ENCODE measurements around the gene CCDC178.

Gene CCDC178

DNA sequence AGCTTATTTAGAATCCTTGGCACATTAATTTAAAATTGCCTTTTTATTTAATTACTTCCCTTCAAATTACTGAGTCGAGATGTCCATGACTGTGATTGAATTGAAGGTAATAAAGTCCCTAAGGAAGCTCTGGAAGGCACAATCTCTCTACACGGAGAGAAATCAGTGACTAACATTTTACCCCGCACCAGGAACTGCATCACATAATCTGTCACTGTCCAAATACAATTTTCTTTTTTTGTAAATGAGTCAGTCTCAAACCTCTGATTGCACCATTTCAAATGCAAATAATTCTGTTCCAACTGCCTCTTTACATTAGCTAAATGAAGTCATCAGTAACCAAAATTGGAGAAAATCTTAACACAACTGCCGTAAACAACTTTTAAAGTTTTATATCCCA is 311.9 kb downstream of the CCDC178 start:
- DNase-seq (ENCODE audit: low read depth): no peak

DNA sequence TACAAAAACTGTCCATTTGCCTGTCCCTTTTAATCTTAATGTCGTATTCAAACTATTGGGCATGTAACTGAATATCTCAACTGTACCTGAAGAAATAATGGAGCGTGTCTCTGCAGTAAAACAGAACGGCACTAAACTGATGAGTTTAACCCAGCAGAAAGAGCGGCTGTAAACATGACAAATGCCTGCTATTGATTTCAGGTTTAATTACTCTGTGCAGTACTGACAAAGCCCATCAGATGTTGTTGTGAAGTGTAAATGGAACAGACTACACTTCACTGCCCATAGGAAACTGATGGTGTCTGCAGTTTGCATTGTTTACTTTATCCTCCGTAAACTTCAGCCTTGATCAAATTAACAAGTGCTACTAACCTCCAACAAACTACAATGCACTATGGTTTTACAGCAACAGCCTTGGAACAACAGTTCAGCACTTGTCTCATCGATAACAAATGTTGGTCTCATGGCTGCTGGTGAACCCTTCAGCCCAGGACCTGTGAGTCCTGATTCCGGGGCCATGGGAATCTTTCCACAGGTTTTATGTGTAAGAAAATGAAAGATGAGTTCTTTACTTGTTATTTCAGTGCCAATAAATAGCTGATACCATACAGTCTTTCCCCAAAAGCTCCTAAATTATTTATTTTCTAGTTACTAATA is 316.5 kb downstream of the CCDC178 start:
- no peak for DNase-seq (ENCODE audit: low read depth)

DNA sequence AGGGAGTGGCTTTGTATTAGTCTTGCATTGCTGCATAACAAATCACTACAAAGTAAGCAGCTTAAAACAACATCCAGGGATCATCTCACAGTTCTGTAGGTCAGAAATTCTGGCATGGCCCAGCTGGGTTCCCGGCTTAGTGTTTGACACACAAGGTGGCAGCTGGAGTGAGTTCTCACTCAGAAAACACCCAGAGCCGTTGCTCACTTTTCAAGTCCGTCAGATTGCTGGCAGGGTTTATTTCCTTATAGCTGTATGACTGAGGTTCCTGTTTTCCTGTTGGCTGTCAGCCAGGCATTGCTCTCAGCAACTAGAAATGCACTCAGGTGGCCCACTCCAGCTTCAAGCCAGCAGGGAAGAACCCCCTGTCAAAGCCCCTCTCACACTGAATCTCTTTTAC is 324.1 kb downstream of the CCDC178 start:
- DNase-seq (ENCODE audit: low read depth): no peak

DNA sequence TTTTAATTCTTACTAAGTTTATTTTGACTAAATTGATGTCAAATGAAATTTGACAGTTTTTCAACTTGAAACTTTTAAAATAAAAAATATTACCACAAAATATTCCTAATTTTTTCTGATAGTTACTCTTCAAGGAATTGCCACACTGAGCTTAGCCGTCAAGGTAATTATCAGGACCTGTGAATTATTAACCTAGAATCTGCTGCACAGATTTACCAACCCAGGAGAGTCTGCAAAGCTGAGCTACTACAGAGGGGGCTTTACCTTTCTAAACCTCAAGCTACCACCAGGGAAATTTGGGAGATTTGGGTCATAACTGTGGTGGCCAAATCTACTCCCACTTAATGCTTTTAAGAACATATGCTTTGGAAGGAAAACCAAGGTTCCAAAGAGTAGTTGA is 324.6 kb downstream of the CCDC178 start:
- DNase-seq (ENCODE audit: low read depth): no peak

DNA sequence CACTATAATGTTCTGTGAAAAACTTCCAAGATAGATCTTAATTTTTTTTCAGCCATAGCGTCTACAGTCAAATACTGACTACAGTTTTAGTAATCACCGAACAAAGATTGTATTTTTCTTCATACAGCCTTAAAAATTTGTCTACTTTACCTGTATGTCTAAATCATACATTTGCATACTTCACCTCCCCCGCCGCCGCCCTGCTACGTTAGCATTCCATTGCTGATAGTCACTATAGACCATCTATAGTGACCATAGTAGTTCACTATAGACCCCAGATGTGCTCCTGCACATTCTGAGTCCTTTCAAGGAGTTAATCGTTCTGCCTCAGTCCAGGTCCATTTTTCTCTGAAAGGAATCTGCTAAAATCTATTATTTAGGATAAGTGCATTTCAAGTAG is 325.0 kb downstream of the CCDC178 start:
- no peak for DNase-seq (ENCODE audit: low read depth)

DNA sequence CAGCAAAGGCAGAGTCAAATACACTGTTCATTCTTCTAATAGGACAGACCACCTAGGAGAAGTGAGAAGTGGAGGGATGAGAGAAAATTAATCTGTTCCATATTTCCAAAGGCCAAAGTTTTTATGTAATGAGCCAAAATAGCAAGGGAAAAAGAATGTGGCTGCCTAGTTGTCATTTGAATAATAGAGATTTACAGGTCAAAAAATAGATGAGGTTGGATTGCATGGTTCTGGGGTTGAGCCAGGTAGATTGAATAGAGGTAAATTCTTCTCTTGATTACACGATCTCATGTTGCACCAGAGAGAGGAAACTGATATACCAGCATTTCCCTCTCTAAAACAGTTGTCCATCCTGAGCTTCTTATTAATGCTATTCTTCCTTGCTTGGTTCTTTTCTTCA is 325.8 kb downstream of the CCDC178 start:
- DNase-seq (ENCODE audit: low read depth): no peak

DNA sequence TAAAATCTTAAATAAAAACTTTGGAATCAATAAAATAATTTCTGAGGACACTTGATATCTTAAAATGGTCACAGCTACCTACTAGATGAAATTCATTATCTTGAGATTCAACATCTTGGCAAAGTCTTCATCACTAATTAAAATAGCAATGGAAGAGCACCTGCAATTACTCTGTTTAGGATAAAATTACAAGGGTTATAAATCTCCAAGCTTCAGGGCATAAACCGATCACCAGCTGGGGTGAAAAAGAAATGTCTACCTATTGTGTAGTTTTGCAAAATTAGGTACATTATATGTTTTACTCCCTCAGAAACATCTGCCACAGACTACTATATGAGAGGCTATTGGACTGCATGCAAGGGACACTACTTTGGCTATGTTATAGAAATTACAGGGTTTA is 327.1 kb downstream of the CCDC178 start:
- no peak for DNase-seq (ENCODE audit: low read depth)

DNA sequence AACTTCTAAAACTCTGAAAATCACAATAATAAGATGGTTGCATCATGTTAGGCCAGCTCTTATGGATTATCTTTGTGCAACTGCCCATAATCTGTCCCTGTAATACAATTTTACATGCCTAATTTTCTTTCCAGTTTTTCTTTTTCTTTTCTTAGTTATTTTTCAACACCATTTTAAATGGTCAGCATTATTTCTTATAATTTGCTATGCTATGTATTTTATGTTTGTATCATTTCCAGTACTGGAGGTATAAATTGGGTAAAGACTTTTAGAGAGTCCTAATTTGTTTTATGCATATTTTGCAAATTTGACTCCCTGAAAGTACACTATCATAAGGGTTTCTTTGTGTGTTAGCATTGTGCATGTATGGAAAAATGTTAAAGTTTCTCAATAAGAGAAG is 333.0 kb downstream of the CCDC178 start:
- no peak for DNase-seq (ENCODE audit: low read depth)

DNA sequence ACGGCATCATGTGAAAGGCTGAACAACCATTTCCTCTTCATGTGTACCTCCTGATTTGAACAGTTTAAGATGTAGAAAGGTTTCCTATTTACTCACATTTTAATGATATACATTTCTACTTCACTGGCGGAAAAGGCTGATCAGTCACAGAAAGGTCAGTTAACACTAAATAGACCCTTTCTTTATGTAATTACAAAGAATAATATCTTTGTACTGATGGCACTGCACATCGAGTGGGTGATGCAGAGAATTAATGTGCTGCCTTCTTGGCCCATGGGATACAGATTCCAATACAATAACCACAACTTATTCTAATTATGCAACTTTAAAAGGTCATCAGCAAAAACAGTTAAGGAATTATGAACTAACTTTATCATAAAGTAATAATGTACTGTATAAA is 339.2 kb downstream of the CCDC178 start:
- no peak for DNase-seq (ENCODE audit: low read depth)

DNA sequence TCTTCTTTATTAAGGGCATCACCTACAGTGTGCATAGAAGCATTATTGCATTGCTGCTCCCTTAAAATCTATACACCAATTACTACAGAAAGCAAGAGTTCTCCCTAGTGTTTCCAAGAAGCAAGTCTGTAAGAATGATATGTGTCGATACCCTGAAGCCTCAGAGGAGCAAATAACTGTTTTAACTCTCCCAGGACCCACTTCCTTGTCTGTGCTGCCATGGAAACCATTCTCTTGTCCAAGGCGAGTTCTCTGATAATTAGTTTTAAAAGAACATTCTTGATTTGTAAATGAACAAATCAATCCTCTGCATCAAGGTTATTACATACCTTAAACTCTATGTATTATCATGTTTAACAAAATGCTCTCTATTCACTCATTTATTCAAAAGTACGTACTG is 340.9 kb downstream of the CCDC178 start:
- no peak for DNase-seq (ENCODE audit: low read depth)

DNA sequence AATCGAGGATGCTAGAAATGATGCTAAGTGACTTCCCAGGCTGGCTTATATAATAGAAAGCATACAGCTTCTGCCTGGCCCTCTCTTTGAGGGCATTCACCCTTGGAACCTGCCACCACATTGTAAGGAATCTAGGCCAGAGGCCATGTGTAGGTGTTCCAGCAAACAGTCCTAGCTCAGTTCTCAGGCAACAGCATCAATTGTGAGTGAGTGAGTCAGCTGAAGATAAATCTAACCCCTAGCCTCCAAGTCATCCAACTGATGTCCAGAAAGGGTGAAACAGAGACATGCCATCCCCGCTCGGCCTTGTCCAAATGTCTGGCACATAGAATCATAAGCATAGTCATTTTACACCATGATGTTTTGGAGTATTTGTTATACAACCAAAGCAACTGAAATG is 343.4 kb downstream of the CCDC178 start:
- no peak for DNase-seq (ENCODE audit: low read depth)

DNA sequence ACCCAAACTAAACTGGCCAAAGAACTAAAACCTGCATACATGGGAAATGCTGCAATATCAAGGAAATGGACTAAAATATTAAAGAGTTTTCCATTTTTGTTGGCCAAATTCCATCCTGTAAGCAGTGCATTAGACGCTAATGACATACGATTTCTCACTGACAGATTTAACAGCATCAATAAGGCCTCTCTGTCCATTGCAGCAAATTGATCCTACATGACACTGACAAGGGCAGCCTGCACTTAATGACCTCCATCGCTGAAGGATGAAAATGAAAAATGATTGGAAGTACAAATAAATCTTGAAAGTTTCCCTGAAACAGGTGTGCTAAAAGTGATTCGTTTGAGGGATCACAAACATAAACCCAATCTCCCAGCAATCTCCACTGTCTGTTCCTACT is 350.1 kb downstream of the CCDC178 start:
- no peak for DNase-seq (ENCODE audit: low read depth)

DNA sequence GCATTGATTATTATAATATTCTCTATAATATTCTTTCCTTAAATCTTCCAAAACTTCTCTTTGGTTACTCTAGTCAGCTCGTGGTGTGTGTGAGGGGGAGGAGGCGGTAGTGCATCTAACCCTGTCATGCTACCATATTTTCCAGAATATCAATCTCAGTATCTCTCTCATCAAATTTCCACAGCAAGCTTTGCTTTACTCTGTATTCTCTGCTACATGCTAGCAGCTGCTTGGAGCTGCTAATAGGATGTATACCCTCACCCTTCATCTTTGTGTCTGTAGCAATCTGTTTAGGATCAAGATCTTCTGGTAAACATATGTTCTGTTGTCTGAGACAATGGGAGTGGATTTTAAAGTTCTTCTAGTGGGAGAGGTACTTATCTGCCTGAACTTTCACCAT is 363.9 kb downstream of the CCDC178 start:
- DNase-seq (ENCODE audit: low read depth): no peak

DNA sequence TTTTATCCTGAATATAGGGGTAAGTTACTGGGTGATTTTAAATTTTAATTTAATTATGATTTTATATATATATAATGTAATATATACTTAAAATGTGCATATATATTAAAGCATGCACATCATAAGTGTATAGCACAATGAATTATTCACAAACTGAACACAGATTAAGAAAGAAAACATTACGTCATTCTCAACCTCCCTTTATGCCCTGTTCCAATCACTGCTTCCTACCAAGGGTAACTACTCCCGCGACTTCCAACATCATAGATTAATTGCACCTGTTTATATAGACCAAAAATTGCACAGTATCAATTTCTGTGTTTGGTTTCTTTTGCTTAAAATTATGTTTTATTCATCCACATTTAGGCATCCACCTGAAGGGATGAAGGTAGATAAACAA is 366.4 kb downstream of the CCDC178 start:
- no peak for DNase-seq (ENCODE audit: low read depth)

DNA sequence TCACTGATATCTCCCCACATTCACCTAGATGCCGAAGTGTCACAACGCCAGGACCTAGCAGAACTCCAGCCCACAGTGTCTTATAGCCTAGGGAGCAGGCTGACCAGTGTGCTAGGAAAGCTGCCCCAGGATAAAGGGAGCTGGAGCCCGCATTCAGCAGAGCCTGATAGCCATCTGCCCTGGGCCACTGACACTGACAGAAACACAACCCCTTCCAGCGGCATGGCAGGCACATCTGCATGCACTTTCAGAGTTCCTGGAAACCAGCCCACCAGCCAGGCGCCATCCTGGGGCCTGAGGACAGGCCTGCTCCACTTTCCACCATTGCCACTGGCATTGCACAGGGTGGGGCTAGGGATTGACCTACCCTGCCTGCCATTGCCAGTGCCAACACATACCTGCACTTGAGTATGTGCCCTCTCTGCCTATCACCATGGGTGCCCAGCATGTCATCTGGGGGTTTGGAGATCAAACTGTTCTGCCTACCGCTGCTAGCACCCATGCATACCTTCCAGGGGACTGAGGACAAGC is 377.6 kb downstream of the CCDC178 start:
- DNase-seq (ENCODE audit: low read depth): no peak

DNA sequence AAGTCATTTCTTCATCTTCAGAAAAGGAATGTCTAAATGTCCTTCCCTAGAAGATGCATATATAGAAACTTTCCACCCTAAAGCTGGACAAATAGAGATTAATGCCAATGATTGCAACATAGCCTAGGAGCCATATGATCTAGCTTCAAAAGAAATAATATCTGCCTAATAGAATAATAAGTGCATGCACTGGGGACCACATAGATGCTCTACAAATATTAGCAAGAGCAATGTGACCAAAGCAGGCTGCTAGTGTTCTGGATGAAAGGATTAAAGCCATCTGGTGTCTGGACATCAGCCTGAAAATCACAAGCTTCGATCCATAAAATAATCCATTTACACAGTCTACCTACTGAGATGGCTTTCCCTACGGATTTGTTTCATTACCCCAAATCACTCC is 387.6 kb downstream of the CCDC178 start:
- no peak for DNase-seq (ENCODE audit: low read depth)

DNA sequence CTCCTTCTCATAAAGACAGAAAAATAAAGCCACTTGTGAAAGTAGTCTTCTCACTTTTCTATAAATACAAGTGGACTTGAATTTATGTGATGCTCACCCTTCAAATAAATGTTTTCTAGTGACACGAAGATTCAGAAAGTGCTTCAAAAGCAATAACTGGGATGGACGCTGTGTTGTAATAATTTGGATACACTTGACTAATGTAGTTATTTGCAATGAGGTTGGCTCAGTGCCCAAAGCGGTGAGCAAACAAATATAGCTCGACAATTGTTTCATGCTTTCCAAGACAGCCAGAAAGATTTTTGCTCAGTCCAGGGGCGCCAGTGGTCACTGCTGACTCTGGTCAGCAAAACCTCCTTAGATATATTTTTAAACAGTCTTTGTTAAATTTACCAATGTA is 389.1 kb downstream of the CCDC178 start:
- DNase-seq (ENCODE audit: low read depth): no peak

DNA sequence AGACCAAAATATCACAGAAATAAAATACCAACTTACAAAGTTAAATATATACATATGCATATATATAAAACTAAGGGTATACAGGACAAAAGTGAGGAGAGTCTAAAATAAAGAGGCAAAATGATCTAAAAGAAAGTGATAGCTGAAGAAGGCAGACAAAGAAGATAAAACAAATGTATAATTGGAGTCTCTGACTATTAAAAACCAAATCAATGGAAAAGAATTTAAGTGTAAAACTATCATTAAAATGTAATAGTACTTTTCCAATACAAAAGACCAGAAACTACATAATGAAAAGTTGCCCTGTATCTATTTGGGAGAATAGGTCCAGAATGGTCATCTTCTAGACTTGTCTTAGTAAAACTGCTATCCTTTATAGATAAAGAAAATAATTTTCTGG is 400.3 kb downstream of the CCDC178 start:
- no peak for DNase-seq (ENCODE audit: low read depth)

DNA sequence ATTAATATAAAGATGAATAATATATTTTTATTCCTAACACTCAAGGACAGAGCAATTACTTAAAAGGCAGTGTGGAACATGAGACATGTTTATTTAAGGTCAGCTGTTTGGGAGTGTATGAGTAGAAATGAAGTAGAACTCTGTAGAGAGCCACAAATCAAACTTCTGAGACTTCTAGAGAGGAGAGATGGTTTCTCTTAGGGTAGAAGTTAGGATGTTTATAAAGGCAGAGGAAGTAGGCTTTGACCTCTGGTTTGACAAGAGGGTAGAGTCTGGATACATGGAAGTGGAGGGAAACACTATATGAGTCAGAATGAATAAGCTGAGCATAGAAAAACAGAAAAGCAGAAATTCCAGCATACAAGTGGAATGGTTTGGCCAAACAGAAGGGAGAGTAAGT is 405.6 kb downstream of the CCDC178 start:
- DNase-seq (ENCODE audit: low read depth): no peak

DNA sequence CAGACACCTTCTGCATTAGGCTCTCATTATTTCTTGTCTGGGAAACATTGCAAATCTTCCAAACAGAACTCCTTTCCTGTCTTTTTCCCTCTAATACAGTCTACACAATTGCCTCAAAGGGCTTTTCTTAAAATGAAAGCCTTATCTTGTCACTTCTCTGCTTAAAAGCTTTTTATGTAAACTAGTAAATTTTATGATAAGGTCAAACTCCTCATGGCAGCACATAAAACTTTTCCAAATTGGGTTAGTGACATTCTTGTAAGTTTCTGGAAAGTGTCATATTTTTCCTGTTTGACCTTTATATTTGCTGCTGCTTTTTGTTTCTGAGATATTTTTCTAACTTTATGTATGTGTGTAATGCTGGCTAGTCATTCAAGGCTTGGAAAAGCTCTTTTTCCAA is 406.3 kb downstream of the CCDC178 start:
- no peak for DNase-seq (ENCODE audit: low read depth)

DNA sequence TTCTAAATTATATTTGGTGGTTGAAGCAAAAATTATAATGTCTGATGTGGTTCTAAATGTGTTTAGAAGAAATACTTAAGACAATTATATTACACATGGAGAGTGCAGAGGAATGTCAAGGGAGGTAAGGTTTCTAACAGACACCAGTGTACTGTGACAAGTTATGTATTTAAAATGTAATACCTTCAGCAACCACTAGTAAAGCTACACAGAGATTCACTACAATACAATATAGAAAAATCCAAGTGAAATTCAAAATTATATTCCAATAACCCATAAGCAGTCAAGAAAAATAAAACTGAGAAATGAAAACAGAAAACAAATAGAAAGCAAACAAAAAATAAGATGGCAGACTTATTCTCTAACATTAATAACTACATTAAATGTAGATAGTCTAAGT is 418.2 kb downstream of the CCDC178 start:
- no peak for DNase-seq (ENCODE audit: low read depth)

DNA sequence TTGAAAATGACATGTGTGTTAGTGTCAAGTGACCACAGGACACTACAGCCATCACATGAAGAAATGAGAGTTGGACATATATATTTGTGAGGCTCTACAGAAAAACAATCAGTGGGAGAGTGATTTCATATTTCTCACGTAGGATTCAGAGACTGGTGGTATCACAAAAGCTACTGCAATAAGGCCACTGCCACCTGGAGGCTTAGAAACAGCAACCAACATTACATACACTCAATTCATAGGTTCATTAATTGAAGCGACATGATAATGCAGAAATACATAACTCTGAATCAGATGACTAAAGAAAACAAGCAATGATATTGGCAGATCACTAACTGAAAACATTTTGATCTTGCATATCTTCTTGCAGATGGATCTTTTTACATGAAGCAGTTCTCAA is 419.6 kb downstream of the CCDC178 start:
- DNase-seq (ENCODE audit: low read depth): no peak

DNA sequence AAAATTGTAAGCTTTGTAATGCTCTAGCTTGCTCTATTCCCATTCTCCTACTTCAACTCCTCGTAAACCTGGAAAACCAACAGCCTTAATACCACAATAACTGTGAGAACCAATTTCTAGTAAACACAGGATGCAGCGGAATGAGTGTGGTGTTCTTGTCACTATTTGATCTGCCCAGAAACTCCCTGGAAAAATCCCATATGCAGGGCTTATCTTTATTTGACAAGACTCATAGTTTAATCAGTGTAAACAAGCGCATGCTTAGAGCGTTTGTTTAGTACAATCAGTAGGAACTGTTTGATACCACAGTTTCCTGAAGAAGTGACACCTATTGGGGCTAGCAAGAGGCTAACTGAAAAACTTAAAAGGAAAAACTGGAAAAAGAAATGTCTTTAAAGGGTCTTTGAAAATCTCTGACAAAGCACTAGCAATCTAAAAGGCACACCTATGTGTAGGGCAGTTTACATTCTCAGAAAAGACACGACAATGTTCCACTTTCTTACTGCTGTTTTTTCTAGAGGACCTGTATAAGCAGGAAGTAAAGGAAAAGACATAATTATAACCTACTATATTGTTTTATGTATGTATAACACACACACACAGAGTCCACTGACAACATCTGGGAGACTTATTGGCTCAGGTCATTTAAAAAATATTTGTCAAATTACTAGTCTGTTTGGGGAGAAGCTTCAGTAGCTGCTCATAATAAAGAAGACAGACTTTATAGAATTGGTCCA is 426.3 kb downstream of the CCDC178 start:
- DNase-seq (ENCODE audit: low read depth): no peak

DNA sequence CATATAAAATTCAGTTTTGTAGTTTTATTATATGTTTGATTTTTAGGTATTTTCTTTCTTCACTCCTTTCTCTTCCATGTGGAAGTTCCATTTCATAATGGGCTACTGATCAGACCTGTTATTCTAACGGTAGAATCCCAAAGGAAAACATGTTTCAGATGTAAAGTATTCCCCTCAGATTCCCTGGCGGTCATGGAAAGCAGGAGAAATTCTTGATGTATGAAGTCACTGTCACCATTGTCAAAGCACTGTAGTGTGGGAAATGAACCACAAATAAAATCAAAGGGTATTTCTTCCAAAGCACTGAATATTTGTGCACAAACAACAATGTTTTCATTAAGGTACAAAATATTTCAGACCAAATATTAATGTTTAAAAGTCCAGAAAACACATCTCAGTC is 430.4 kb downstream of the CCDC178 start:
- DNase-seq (ENCODE audit: low read depth): no peak
